Gastroesophageal sphincter (tissue), 3 donors: ENCODE data around the gene SERINC4.

Source experiments
- CTCF ChIP-seq, 4 experiments: fragments of 200-600 bp in 2 of 4; fragments of 450-650 bp in 2 of 4; sonication (generic) in 1 of 4; IDR thresholded peaks; one replicate each; pipeline ENCODE4 v1.5.1; 2017 to 2019; ENCODE audit warnings: antibody characterized with exemption in 4 of 4, mild to moderate bottlenecking in 2 of 4, moderate library complexity in 2 of 4
- EP300 ChIP-seq: sonication (generic); formaldehyde crosslinking; IDR thresholded peaks from one replicate; pipeline ENCODE4 v1.6.1; 2017; ENCODE audit warnings: antibody characterized with exemption, mild to moderate bottlenecking
- POLR2A ChIP-seq, 2 donors: fragments of 450-650 bp; IDR thresholded peaks; one replicate each; pipeline ENCODE4 v1.6.1; 2017; ENCODE audit warnings: antibody characterized with exemption in 2 of 2, mild to moderate bottlenecking in 2 of 2, moderate library complexity in 1 of 2
- POLR2AphosphoS5 ChIP-seq: sonication (generic); formaldehyde crosslinking; IDR thresholded peaks from one replicate; pipeline ENCODE4 v1.6.1; 2017; ENCODE audit warnings: antibody characterized with exemption

- TF ChIP-seq CTCF (IDR thresholded peaks at IDR 0.05) (no peak), POLR2AphosphoS5 (no peak), EP300 (no peak), POLR2A (IDR thresholded peaks at IDR 0.05) (peak in 1 of 2 donors; percentile 27)
These were observed 23.2 kb downstream of the SERINC4 start, which contains the start of gene ELL3 for GRCh38 chr15:43776718-43777266.
